Measurements from ENCODE around the gene TTC28.

TTC28 gene

DNA sequence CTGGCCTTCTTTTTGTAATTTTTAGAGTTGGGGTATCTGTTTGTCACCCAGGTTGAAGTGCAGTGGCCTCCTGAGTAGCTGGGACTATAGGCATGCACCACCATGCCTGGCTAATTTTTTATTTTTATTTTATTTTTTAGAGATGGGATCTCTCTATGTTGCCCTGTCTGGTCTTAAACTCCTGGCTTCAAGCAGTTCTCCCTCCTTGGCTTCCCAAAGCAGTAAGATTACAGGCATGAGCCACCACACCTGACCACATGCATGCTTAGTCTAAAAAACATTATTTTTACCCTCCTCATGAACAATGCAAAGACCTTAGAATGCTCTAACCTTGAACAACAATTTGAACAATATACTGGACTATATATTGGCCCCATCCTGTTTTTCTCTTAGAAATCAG, 738.5 kb downstream of the TTC28 start:
- DNase-seq, result no peak

DNA sequence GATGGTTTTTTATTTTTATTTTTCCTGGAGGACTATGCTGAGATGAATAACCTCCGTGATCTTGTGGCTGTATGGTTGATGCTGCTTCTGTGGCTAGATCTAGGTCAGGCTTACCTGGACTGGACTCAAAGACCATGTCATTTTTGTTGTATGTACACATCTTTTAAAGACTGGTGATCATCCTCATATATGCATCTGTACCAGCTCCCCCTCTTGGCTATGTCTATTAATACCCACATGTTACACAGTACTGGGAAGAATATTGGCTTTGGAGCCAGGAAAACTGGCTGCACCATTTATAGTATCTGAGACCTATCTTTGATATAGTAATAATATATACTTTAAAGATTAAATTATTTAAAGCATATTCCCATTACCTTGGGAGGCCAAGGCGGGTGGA, 742.2 kb downstream of the TTC28 start:
- DNase-seq, result no peak

DNA sequence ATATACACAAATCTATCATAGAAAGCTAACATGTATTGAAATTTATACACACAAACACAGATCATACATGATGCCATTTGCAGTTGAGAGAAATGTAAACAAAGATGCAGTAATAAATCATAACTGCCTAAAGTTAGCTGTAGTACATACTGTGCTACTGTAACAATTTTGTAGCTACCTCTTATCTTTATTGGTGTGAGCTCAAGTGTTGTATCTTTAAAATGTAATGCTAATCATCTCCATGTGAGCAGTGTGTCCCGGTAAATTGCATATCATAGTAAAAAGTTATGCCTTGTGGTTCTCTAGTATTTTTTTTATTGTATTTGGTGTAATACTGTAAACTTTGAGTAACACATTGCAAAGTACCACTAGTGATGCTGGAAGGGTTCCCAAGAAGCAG, 743.7 kb downstream of the TTC28 start:
- no peak for DNase-seq

DNA sequence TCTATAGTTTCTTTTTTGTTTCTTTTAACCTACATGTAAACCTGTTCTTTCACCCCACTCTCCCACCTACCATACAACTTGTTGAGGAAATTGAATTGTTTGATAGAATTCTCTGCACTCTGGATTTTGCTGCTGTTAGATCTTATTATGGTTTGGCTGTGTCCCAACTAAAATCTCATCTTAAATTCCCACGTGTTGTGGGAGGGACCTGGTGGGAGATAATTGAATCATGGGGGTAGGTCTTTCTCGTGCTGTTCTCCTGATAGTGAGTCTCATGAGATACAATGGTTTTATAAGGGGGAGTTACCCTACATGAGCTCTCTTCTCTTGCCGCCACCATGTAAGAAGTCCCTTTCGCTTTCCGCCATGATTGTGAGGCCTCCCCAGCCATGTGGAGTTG, 745.6 kb downstream of the TTC28 start:
- no peak for DNase-seq

DNA sequence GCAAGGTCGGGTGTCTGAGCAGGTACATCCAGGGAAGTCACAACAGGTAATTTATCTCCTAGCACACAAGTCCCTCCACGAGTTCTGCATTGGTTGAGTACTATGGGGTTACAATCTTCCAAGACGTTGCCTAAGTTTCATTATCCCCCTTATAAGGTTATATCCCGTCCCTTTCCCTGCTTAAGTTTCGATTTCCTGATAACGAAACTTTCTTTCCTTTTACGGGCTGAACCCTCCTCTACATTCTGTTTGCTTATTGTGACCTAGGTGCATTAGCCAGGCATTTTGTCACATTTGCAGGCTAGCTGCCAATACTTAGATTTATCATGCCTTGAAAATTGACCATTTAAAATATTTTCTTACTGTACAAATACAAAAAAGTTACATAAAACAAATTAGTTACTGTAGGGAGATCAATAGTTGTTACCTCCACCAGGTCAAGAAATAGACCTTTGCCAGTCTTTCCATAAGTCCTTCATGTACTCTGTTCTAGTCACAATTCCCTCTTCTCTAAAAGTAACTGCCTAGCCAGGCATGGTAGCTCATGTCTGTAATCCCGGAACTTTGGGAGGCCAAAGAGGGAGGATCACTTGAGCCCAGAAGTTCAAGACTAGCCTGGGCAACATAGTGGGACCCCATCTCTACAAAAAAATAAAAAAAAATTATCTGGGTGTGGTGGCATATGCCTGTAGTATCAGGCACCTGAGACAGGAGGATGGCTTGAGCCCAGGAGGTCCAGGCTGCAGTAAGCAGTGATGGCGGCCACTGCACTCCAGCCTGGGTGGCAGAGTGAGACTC, 746.3 kb downstream of the TTC28 start:
- no peak for DNase-seq

DNA sequence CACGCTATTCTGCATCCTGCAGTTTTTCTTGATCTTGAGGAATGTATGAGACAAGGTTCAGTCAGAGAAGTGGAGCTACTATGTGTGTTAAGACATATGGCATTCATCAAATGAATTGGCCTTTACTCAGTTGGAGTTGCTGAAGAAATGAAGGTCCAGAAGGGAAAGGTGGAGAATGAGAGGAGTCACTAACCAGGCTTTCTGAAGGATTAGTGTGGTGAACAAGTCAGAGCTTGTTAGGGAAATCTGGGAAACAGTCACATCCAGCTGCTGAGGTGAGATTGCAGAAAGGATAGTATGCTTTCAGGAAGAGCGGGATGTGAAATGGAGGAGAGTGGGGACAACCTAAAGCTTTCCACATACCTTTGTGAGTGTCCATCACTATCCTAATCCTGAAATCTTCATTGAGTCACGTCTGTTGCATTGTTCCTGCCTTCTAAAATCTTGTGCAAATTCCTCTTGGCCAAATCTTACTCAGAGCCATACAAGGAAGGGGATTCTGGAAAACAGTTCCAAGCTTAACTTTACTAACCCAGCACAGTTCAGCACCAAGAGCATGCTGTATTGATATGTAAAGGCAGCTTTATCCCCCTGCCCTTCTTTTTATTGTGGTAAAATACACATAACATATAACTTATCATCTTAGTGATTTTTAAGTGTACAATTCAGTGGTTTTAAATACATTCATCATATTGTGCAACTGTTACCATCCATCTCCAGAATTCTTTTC, 749.1 kb downstream of the TTC28 start:
- DNase-seq, result no peak
